HG03439 (cell line): ENCODE data around the gene MXRA8.
"Not testable (repeated sequence)": the region's sequence is repeated elsewhere in the genome, so short reads cannot be mapped to it uniquely, and the experiment has no call there.

Experiments
- ATAC-seq: cut with Tn5 transposase; IDR thresholded peaks from one replicate; pipeline ENCODE4 v1.9.1; 2021; ENCODE audit warnings: mild to moderate bottlenecking, moderate library complexity; ENCODE audit not compliant: unreplicated experiment

The MXRA8 gene

GRCh38 chr1:1370094-1370493 is 11.7 kb upstream of the MXRA8 start:
- ATAC-seq: not testable (repeated sequence)

DNA sequence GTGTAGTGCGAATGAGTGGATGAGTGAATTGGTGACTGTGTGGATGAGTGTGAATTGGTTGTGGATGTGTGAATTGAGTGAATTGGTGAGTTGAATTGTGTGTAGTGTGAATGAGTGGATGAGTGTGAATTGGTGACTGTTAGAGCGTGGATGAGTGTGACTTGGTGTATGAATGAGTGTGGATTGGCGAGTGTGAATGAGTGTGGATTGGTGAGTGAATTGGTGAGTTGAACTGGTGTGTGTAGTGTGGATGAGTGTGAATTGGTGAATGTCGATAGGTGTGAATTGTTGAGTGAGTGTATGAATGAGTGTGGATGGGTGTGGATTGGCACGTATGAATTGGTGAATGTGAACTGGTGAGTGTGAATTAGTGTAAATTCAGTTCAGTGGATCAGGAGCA is 9.0 kb upstream of the MXRA8 start:
- no peak for ATAC-seq

- no peak for ATAC-seq
Observed at GRCh38 chr1:1366699-1367066, 8.3 kb upstream of the MXRA8 start.

DNA sequence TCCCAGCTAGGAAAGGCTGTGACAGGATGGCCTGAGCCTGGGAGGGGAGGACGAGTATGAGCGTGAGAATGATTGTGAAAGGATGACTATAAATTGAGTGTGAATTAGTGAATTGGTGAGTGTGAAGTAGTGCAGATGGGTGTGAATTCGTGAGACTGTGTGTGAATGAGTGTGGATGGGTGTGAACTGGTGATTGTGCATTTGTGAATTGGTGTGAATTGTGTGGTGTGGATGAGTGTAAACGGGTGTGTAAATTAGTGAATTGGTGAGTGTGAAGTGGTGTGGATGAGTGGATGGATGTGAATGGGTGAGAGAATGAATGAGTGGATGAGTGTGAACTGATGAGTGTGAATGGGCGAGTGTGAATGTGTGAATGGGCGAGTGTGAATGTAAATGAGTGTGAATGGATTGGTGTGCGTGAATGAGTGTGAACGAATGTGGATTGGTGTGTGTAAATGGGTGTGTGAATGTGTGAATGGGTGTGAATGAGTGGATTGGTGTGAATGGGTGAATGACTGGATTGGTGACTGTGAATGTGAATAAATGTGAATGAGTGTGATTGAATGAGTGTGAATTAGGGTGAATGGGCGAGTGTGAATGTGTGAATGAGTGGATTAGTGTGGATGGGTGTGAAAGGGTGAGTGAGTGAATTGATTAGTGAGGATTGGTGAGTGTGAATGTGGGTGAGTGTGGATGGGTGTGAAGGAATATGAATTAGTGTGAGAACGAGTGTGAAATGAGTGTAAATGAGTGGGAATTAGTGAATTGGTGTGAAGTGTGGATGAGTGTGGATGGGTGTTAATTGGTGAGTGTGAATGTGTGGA is 7.7 kb upstream of the MXRA8 start:
- ATAC-seq: no peak

GRCh38 chr1:1364266-1364665 is 5.9 kb upstream of the MXRA8 start:
- no peak for ATAC-seq

DNA sequence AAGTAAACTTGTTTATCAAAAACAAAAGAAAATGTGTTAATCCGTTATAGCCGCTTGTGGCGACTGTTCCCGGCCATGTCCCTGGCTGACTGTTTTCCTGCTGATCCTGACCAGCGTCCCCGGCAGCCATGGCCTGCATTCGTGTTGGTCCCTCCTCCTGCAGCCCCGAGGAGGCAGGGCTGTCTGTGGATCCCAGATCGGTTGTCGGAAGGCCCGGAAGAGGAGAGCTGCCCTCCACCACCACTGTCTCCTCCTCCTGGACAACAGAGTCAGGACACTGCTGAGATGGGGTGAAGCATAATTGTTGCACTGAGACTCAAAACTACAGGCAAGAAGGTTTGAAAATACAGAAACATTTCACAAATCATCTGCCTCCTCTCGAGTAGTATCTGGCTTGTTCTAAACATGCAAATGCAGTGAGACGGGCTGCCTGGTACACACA is 3.6 kb upstream of the MXRA8 start:
- no peak for ATAC-seq

GRCh38 chr1:1361233-1361981 is 3.1 kb upstream of the MXRA8 start:
- no peak for ATAC-seq

- ATAC-seq: no peak
Observed at GRCh38 chr1:1360506-1361169, 2.3 kb upstream of the MXRA8 start.

DNA sequence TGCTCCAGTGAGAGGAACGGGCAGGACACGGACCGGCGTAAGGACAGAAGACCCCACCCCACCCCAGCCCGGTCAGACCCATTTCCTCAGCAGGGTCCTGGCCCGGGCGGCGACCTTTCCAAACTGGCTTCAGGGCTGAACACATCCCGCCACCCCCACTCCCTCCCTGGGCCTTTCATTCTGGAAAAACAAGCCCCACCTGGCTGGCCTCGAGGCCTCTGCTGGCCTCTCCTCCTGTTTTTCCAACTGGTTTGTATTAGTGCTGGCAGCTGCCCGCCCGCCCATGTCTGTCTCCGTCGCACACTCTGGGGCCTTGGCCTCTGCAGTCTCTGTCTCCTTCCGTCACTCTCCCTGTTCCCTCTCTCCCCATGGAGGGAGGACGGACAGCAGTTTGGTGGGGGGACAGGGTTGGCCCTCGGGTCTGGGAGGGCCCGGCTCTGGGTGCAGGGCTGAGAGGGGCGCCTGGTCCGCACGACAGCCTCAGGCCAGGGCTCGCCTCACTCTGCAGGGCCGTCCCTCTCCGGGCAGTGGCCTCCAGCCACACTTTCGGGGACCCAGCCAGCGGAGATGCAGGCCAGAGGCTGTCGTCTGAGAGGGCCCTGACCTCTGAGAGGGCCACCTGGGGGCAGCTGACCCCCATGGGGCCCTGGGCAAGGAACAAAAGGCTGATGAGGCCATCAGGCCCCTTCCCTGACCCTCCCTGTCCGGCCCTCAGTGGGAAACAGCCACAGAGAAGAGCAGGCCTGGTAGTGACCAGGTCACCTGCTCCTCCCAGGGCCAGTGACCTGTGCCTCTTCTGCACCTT is 1.5 kb upstream of the MXRA8 start:
- no peak for ATAC-seq

- ATAC-seq: no peak
Observed at GRCh38 chr1:1359308-1359663, 931 bp upstream of the MXRA8 start.

GRCh38 chr1:1357871-1358432 is 403 bp downstream of the MXRA8 start:
- ATAC-seq: no peak

DNA sequence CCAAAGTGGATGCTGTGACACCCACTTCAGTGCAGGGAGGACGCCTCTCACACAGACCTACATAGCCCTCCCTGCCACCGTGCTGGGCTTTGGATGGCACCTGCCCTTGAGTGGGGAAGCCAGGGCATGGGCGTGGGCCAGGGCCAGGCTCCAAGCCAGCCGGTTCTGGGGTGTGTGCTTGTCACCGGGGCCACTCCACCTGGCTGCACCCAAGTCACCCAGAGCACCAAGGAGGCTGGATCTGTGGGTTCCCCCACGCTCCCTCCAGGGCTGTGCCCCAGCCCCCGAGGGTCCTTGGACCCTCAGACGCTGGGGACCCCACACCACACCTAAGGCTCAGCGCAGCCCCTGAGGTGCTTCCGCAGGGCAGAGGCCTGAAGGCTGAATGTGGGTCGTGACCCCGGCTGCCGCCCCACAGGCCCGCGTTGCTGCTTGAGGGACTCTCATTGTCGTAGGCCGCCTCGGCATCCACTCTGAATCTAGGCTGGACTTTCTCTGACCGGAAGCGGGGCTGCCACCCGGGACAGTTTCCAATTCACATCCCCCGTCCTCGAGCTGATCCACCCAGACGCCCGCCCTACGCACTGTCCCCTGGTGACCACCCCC is 1.5 kb downstream of the MXRA8 start:
- no peak for ATAC-seq

DNA sequence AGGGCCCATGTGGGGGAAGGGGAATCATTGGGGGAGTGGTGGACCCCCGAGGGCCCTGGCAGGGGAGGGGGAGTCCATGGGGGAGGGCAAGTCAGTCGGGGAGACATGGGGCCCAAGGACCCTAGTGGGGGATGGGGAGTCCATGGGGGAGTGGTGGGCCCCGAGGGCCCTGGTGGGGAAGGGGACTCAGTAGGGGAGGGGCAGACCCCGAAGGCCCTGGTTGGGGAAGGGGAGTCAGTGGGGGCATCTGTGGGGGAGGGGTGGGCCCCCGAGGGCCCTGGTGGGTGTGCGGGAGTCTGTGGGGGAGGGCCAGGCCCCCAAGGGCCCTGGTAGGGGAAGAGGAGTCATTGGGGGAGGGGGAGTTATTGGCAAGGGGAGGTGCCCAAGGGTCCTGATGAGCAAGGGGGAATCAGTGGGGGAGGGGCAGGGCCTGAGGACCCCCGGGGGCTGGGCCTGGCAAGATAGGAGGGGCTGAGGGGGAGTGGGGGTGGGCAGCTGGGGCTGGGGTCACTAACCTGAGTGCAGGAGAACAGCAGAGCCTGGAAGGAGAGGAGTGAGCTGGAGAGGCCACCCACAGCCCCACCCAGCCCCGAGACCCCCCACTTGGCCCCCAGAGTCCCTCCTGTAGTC is 2.1 kb downstream of the MXRA8 start:
- no peak for ATAC-seq

DNA sequence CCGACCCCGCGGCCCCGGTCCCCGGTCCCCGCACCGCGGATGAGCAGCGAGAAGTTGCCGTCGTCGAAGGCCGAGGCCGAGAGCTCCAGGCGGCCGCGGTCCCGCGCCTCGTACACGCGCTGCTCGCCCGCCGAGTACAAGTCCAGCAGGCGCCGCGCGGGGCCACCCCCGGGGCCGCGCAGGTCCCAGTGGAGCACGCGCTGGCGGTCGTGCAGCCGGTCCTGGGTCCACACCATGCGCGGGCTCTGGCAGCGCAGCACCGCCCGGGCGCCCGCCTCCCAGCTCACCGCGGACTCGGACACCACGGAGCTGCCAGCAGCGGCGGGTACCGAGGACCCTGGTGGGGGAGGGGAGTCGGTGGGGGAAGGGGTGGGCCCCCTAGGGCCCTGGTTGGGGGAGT is 2.9 kb downstream of the MXRA8 start:
- ATAC-seq: no peak

DNA sequence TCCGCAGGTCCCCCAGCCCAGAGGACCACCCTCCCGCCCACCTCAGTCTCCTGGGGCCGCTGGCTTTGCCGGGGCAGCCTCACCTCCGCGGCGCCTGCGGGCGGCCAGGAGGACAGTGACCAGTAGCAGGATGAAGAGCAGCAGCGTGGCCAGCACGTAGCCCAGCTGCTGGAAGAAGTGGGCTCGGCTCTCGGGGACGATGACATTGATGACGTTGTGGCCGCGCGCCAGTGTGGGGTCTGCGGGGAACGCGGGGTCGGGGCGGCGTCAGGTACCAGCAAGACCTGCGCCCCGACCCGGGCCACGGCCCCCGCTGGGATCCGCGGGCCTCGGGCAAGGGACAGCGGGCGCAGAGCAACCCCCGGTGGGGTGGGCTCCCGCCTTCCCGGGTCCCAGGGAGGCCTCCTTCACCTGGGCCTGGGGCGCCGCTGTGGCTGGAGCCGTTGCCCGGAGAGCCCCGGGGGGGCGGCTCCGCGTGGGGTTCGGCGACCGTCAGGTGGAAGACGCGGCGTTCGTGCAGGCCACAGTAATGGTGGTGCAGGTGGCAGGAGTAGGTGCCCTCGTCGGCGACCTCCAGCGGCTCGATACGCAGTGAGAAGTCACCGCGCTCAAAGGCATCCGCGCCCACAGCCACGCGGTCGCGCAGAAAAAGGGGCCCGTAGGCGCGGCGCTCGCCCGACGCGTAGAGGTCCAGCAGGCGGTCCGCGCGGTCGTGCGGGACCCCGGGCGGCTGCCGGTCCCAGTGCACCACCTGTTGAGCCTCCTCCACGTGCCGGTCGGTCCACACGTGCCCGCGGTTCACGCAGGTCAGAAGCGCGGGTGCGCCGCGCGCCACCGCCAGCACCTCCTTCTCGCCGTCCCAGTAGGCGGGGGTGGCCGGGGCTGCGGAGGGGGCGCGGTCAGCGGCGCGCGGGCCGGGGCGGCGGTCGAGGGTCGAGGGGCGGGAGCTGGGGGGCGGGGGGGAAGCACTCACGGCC is 3.8 kb downstream of the MXRA8 start:
- no peak for ATAC-seq

DNA sequence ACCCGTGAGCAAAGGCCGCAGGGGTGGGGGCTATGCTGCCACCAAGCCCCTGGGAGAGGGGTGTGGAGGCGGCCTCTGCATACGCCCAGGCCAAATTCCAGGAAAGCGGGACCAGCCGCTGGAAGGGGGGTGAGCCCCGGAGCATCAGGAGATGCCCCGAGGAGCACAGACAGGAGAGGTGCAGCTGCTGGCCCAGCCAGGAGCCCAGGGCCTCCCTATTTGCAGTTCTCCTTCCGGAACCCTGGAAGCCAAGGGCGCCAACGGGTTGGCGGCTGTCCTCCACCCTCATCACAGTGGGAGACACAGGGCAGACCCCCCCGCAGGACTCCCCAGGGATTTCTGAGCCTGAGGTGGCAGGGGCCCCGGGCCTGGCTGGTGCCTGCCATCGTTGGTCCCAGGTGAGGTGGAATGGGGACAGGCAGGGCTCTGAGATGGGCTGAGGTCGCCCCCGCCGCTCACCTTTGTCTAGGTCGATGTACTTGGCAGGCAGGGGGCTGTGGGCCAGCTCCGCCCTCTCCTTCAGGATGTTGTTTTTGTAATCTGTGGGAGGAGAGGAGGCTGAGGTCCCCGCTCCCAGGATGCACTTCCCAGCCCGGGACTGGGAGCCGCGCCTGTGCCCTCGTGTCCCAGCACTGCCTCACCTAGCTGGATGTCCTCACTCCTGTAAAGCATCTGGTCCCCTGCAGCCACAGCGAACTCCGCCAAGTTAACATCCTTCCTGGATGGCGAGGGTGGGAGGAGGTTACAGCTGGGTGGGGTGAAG is 4.8 kb downstream of the MXRA8 start:
- no peak for ATAC-seq

DNA sequence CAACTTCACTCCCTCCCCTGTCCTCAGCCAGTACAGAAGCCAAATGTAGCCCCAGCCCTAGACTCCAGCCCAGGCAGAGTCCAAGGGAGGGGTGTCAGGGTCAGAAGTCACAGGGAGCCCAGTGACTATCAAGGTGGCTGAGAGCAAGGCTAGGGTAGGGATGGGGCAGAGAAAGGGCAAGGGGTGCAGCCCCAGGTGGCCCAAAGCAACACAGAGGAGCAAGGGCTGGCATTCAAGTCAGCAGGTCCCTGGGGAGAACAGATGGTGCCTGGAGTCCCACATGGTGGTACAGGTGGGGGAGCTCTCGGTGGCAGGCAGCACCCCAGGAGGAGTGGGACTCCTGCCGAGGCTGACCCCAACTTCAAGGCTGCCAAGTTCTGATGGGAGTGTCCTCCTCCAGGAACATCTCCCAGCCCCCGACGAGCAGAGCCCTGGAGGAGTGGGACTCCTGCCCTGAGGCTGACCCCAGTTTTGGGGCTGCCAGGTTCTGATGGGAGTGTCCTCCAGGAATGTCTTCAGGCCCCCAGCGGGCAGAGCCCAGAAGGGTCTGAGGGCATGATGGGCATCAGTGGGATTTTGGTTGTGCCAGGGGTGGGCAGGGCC is 5.5 kb downstream of the MXRA8 start:
- ATAC-seq: no peak
